Measurements from ENCODE around the gene SORCS2. TPM values are rescaled to one million over a fixed set of nuclear protein-coding genes. Genes with fewer than 3 reads are reported as not detected.

SORCS2 gene
- polyA plus RNA-seq, 1 of the 3 experiments (the other 2 are of a cell fraction), result 1.6 TPM

DNA sequence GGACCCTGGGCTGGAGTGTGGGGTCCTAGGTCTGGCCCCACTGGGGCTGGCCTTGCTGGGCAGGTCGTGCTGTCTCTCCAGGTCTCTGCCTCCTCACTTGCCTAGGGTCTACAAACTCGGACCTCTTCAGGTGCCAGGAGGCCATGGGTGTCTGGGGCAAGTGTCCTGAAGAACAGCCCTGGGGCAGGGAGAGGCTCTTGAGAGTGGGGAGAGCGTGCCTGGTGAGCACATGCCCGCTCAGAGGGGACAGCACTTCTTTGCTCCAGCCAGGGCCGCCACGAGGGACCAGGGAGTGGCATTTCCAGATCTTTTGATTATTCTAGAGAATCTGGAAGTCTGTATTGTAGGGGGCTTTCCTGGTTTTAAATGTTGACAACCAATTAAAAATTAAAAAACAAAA, 63.7 kb downstream of the SORCS2 start:
- Histone ChIP-seq H3K27me3 (ENCODE audit: insufficient read depth) (no peaks in the 10 kb centered on the region), H3K4me2 (no peak overlapping the region), H3K27ac (ENCODE audit: low read depth in 2 of 2, low read length in 1 of 2) (no peak overlapping the region)

More for the DNA sequence above, 63.7 kb downstream of the SORCS2 start:
- Histone ChIP-seq H3K9me2 (no peaks in the 10 kb centered on the region), H3K9ac (no peak overlapping the region), H3K9me3 (no peaks in the 10 kb centered on the region), H3K4me3 (ENCODE audit: low read depth in 2 of 2, low read length in 1 of 2) (no peak overlapping the region), H3K36me3 (replicated peaks in 1 of 2; ENCODE audit: control insufficient read depth in 1 of 2, insufficient read depth in 2 of 2, low read length in 1 of 2) (no peaks in the 10 kb centered on the region), H3K79me2 (ENCODE audit: insufficient read depth) (no peaks in the 10 kb centered on the region), H2AFZ (ENCODE audit: low read depth) (no peak overlapping the region), H4K20me1 (ENCODE audit: insufficient read depth) (no peaks in the 10 kb centered on the region), H3K4me1 (ENCODE audit: control insufficient read depth in 1 of 2, insufficient read depth in 2 of 2, low read depth in 1 of 2, low read length in 1 of 2) (peaks cover 0 to 34% of the 10 kb centered on the region in 2 experiments; a peak in 1 of 4 replicates), H3F3A (replicated peaks; ENCODE audit: insufficient read depth) (no peaks in the 10 kb centered on the region)
- TF ChIP-seq SIN3A (IDR thresholded peaks at IDR 0.05; ENCODE audit: borderline replicate concordance, low read depth, low read length) (no peak), FOSL2 (IDR thresholded peaks at IDR 0.05; ENCODE audit: borderline replicate concordance, low read depth) (no peak), POLR2AphosphoS5 (IDR thresholded peaks at IDR 0.05; ENCODE audit: low read depth, low read length) (no peak), TEAD4 (IDR thresholded peaks at IDR 0.05; ENCODE audit: borderline replicate concordance, insufficient read depth) (no peak), GABPA (IDR thresholded peaks at IDR 0.05; ENCODE audit: low read depth) (no peak), JUND (IDR thresholded peaks at IDR 0.05) (no peak), FOXJ3 (CRISPR knock-in tag; IDR thresholded peaks at IDR 0.05) (no peak), NRF1 (IDR thresholded peaks at IDR 0.05; ENCODE audit: low read depth, low read length) (no peak), ELF1 (IDR thresholded peaks at IDR 0.05) (no peak), EP300 (IDR thresholded peaks at IDR 0.05; ENCODE audit: borderline replicate concordance in 1 of 2, low read depth in 1 of 2, low read length in 1 of 2) (no peak), MXI1 (IDR thresholded peaks at IDR 0.05; ENCODE audit: low read depth, low read length) (no peak), TCF12 (IDR thresholded peaks at IDR 0.05) (no peak), MEF2A (IDR thresholded peaks at IDR 0.05; ENCODE audit: borderline replicate concordance, low read depth) (no peak)
- TF ChIP-seq, protein P1, sequence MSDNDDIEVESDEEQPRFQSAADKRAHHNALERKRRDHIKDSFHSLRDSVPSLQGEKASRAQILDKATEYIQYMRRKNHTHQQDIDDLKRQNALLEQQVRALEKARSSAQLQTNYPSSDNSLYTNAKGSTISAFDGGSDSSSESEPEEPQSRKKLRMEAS (IDR thresholded peaks at IDR 0.05; ENCODE audit: low read depth), result no peak
- TF ChIP-seq, protein P2, sequence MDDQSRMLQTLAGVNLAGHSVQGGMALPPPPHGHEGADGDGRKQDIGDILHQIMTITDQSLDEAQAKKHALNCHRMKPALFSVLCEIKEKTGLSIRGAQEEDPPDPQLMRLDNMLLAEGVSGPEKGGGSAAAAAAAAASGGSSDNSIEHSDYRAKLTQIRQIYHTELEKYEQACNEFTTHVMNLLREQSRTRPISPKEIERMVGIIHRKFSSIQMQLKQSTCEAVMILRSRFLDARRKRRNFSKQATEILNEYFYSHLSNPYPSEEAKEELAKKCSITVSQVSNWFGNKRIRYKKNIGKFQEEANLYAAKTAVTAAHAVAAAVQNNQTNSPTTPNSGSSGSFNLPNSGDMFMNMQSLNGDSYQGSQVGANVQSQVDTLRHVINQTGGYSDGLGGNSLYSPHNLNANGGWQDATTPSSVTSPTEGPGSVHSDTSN (IDR thresholded peaks at IDR 0.05), result no peak
- TF ChIP-seq, protein P3, sequence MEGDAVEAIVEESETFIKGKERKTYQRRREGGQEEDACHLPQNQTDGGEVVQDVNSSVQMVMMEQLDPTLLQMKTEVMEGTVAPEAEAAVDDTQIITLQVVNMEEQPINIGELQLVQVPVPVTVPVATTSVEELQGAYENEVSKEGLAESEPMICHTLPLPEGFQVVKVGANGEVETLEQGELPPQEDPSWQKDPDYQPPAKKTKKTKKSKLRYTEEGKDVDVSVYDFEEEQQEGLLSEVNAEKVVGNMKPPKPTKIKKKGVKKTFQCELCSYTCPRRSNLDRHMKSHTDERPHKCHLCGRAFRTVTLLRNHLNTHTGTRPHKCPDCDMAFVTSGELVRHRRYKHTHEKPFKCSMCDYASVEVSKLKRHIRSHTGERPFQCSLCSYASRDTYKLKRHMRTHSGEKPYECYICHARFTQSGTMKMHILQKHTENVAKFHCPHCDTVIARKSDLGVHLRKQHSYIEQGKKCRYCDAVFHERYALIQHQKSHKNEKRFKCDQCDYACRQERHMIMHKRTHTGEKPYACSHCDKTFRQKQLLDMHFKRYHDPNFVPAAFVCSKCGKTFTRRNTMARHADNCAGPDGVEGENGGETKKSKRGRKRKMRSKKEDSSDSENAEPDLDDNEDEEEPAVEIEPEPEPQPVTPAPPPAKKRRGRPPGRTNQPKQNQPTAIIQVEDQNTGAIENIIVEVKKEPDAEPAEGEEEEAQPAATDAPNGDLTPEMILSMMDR (IDR thresholded peaks at IDR 0.05), result no peak
- TF ChIP-seq, protein P4, sequence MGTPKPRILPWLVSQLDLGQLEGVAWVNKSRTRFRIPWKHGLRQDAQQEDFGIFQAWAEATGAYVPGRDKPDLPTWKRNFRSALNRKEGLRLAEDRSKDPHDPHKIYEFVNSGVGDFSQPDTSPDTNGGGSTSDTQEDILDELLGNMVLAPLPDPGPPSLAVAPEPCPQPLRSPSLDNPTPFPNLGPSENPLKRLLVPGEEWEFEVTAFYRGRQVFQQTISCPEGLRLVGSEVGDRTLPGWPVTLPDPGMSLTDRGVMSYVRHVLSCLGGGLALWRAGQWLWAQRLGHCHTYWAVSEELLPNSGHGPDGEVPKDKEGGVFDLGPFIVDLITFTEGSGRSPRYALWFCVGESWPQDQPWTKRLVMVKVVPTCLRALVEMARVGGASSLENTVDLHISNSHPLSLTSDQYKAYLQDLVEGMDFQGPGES (IDR thresholded peaks at IDR 0.05; ENCODE audit: low read depth, low read length), result no peak
- ChIA-PET CTCF (interaction anchor here (2.2 kb wide), 1 partner anchor 64 kb away, joined by 5 read pairs; no protein-coding TSS in a partner anchor), POLR2A (no interaction called here)
- WGBS (ENCODE audit: low lambda C conversion rate), result 76% methylated on average over 5 of the region's 6 CpGs
- no peak for DNase-seq

Measured in SK-N-SH (cell line).